ENCODE results near the gene PPP1R7.

Gene PPP1R7

GRCh38 chr2:241122376-241123002 lies 27.8 kb upstream of the PPP1R7 start:
- Histone ChIP-seq H3K36me3 (ENCODE audit: control insufficient read depth, insufficient read depth, low read length) (peaks cover 15% of the 10 kb centered on the region), H3K27me3 (replicated peaks; ENCODE audit: control insufficient read depth, insufficient read depth, low read length) (no peaks in the 10 kb centered on the region)
- no peak for TF ChIP-seq CTCF (IDR thresholded peaks at IDR 0.05; ENCODE audit: insufficient read depth, low read length, poor library complexity, severe bottlenecking)

GRCh38 chr2:241123816-241124536 lies 26.3 kb upstream of the PPP1R7 start:
- Histone ChIP-seq H3K4me3 (replicated peaks; ENCODE audit: low read depth, low read length) (no peak overlapping the region), H3K27me3 (replicated peaks; ENCODE audit: control insufficient read depth, insufficient read depth, low read length) (no peaks in the 10 kb centered on the region), H3K36me3 (ENCODE audit: control insufficient read depth, insufficient read depth, low read length) (peaks cover 15% of the 10 kb centered on the region)
- TF ChIP-seq CTCF (IDR thresholded peaks at IDR 0.05; ENCODE audit: insufficient read depth, low read length, poor library complexity, severe bottlenecking) = no peak
- DNase-seq (ENCODE audit: extremely low read depth, insufficient read length) = no peak

More at GRCh38 chr2:241122376-241123002, 27.8 kb upstream of the PPP1R7 start:
- no peak overlapping the region for H3K4me3 ChIP-seq (replicated peaks; ENCODE audit: low read depth, low read length)
- no peak for DNase-seq (ENCODE audit: extremely low read depth, insufficient read length)

- no peak for DNase-seq (ENCODE audit: extremely low read depth, insufficient read length)
- peaks cover 19% of the 10 kb centered on the region for H3K36me3 ChIP-seq (ENCODE audit: control insufficient read depth, insufficient read depth, low read length)
- no peaks in the 10 kb centered on the region for H3K27me3 ChIP-seq (replicated peaks; ENCODE audit: control insufficient read depth, insufficient read depth, low read length)
- no peak for TF ChIP-seq CTCF (IDR thresholded peaks at IDR 0.05; ENCODE audit: insufficient read depth, low read length, poor library complexity, severe bottlenecking)
- H3K4me3 ChIP-seq (replicated peaks; ENCODE audit: low read depth, low read length) = 0 out of 2 replicates have a peak overlapping the region, but pooled peaks have one; percentile 16
Measured at GRCh38 chr2:241125626-241126025, 24.6 kb upstream of the PPP1R7 start.

- H3K4me3 ChIP-seq (replicated peaks; ENCODE audit: low read depth, low read length) = no peak overlapping the region
- H3K27me3 ChIP-seq (replicated peaks; ENCODE audit: control insufficient read depth, insufficient read depth, low read length) = no peaks in the 10 kb centered on the region
- no peak for DNase-seq (ENCODE audit: extremely low read depth, insufficient read length)
- no peak for TF ChIP-seq CTCF (IDR thresholded peaks at IDR 0.05; ENCODE audit: insufficient read depth, low read length, poor library complexity, severe bottlenecking)
- peaks cover 20% of the 10 kb centered on the region for H3K36me3 ChIP-seq (ENCODE audit: control insufficient read depth, insufficient read depth, low read length)
Measured at GRCh38 chr2:241126201-241126611, 24.1 kb upstream of the PPP1R7 start.

- no peak for DNase-seq (ENCODE audit: extremely low read depth, insufficient read length)
- TF ChIP-seq CTCF (IDR thresholded peaks at IDR 0.05; ENCODE audit: insufficient read depth, low read length, poor library complexity, severe bottlenecking) = no peak
- no peak overlapping the region for H3K4me3 ChIP-seq (replicated peaks; ENCODE audit: low read depth, low read length)
- no peaks in the 10 kb centered on the region for H3K27me3 ChIP-seq (replicated peaks; ENCODE audit: control insufficient read depth, insufficient read depth, low read length)
- peaks cover 22% of the 10 kb centered on the region for H3K36me3 ChIP-seq (ENCODE audit: control insufficient read depth, insufficient read depth, low read length)
Measured at GRCh38 chr2:241126771-241127202, 23.5 kb upstream of the PPP1R7 start.
